ENCODE measurements around the gene PI4KA. TPM values are rescaled to one million over a fixed set of nuclear protein-coding genes. Genes with fewer than 3 reads are reported as not detected.

PI4KA gene
- total RNA-seq, 1 donor from 2014 or later: 40.5 TPM

DNA sequence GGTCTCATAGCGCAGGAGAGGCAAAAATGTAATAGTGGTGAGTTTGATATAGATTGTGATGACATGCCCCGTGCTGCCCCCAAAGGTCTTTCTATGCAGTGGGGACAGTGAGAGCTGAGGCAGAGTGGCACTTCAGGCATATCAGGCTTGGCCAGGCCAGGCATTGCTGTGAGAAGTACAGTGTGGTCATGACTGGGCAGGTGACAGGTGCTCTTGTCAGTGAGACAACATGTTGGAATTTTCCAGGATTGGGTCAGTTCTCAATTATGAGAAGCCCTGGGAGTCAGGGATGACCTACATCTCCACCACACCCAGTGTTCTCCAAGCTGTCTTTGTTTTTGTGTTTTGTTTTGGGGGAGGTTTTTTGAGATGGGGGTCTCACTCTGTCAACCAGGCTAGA lies 3.9 kb upstream of the PI4KA start:
- no peak for DNase-seq
- TF ChIP-seq CTCF (IDR thresholded peaks at IDR 0.05; ENCODE audit: borderline replicate concordance): no peak
- Histone ChIP-seq H3K9me3 (replicated peaks) (no peaks in the 10 kb centered on the region), H3K27ac (replicated peaks) (no peak overlapping the region), H3K36me3 (peaks cover 6% of the 10 kb centered on the region), H3K27me3 (ENCODE audit: low read depth) (no peaks in the 10 kb centered on the region), H3K4me3 (no peak overlapping the region), H3K4me1 (peaks cover 63% of the 10 kb centered on the region)
- intact Hi-C loops (cut with micrococcal nuclease): no loop called here

GRCh38 chr22:20859615-20860014 lies 1.0 kb upstream of the PI4KA start:
- H3K4me3 ChIP-seq: peak overlapping the region; percentile 90
- TF ChIP-seq CTCF (IDR thresholded peaks at IDR 0.05; ENCODE audit: borderline replicate concordance): no peak
- H3K9me3 ChIP-seq (replicated peaks): no peaks in the 10 kb centered on the region
- H3K27me3 ChIP-seq (ENCODE audit: low read depth): no peaks in the 10 kb centered on the region
- DNase-seq: no peak
- intact Hi-C loops (cut with micrococcal nuclease): no loop called here
- peak overlapping the region; percentile 94 for H3K27ac ChIP-seq (replicated peaks)
- H3K4me1 ChIP-seq: peaks cover 58% of the 10 kb centered on the region
- H3K36me3 ChIP-seq: peaks cover 6% of the 10 kb centered on the region

DNA sequence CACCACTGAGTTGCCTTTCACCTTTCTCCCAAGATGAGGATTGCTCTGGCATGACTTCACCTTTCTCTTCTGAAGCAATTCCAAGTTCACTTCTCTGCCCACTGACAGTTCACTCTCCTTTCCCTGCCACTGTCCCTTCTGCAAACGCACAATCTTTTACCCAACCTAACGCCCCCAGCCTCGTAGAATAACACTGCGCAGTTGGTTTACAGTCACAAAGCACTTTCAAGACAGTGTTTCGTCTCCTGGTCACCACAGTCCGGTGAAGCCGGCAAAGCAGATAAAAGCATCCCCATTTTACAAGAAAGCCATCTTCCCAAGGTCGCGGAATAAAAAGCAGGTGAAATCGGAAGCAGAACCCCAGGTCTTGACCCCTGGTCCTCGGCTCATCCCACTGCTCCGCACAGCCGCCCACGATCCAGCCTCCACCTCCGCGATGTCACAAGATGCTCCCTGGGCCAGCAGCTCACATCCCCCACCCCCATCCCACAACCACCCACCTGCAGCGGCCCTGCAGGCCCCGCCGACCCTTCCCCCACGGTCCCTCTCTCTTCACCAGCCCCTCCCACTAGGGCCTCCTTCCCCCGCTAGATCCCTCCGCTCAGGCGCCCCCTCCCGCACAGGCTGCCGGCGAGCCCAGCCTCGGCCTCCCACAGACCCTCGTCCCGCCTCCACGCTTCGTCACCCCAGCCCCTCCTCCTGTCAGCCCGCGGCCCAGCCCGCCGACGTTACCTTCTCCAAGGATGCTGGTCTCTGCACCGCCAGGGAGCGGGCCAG lies 585 bp downstream of the PI4KA start:
- Histone ChIP-seq H3K4me1 (peaks cover 64% of the 10 kb centered on the region), H3K36me3 (peaks cover 6% of the 10 kb centered on the region), H3K27me3 (ENCODE audit: low read depth) (no peaks in the 10 kb centered on the region), H3K27ac (replicated peaks) (peak overlapping the region; percentile 94), H3K9me3 (replicated peaks) (no peaks in the 10 kb centered on the region), H3K4me3 (peak overlapping the region; percentile 90)
- DNase-seq: peak; percentile 85
- no peak for TF ChIP-seq CTCF (IDR thresholded peaks at IDR 0.05; ENCODE audit: borderline replicate concordance)
- intact Hi-C loops (cut with micrococcal nuclease): no loop called here

DNA sequence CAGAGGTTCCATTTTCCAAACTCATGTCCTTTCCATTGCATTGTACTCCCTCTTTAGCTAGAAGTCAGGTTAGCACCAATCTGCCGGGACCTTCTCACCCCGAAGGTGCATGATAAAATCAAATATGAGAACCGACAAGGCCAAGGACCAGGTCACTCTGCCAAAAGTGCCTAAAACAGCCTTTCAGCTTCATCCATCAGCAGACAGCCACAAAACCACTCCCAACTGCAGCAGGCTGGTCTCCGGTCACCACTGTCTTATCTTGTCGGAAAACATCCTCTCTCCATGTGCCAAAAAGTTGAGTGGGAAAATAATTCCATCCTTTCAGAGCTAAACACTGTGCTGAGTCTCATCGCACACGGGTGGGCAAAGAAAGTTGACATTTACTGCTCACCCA lies 1.4 kb downstream of the PI4KA start:
- intact Hi-C loops (cut with micrococcal nuclease): no loop called here
- H3K36me3 ChIP-seq: no peaks in the 10 kb centered on the region
- H3K9me3 ChIP-seq (replicated peaks): no peaks in the 10 kb centered on the region
- H3K4me1 ChIP-seq: peaks cover 65% of the 10 kb centered on the region
- H3K4me3 ChIP-seq: peak overlapping the region; percentile 90
- DNase-seq: no peak
- no peaks in the 10 kb centered on the region for H3K27me3 ChIP-seq (ENCODE audit: low read depth)
- TF ChIP-seq CTCF (IDR thresholded peaks at IDR 0.05; ENCODE audit: borderline replicate concordance): no peak
- peak overlapping the region; percentile 94 for H3K27ac ChIP-seq (replicated peaks)

GRCh38 chr22:20853236-20853660 lies 5.4 kb downstream of the PI4KA start:
- intact Hi-C loops (cut with micrococcal nuclease): no loop called here
- Histone ChIP-seq H3K36me3 (no peaks in the 10 kb centered on the region), H3K9me3 (replicated peaks) (no peaks in the 10 kb centered on the region), H3K27ac (replicated peaks) (no peak overlapping the region), H3K27me3 (ENCODE audit: low read depth) (no peaks in the 10 kb centered on the region), H3K4me1 (peaks cover 49% of the 10 kb centered on the region), H3K4me3 (no peak overlapping the region)
- no peak for DNase-seq
- no peak for TF ChIP-seq CTCF (IDR thresholded peaks at IDR 0.05; ENCODE audit: borderline replicate concordance)

All from left ventricle myocardium inferior (tissue), 1 donor.